ENCODE measurements around the gene ACADS.
"Not testable (repeated sequence)": the region's sequence is repeated elsewhere in the genome, so short reads cannot be mapped to it uniquely, and the experiment has no call there.

Gene ACADS

GRCh38 chr12:120732198-120732597 lies 6.6 kb downstream of the ACADS start:
- not testable (repeated sequence) for FAIRE-seq

DNA sequence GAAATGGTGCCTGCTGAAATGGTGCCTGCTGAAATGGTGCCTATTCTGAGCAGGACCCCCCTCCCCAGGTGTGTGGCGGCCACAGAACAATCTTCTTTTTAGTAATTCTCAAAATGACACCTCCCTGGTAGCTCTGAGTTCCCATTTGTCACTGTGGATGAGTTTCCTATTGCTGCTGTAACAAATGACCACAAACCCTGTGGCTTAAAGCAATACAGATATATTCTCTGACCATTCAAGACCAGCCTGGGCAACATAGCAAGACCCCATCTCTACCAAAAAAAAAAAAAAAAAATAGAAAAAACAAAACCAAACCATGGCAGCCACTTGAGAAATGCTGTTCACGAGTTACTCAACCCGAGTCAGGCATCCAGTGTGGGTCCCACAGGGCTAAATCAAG lies 7.9 kb downstream of the ACADS start:
- no peak for FAIRE-seq

- FAIRE-seq = no peak
These were observed 8.6 kb downstream of the ACADS start for GRCh38 chr12:120734210-120734609.

- no peak for FAIRE-seq
These were observed 9.6 kb downstream of the ACADS start for GRCh38 chr12:120735181-120735580.

GRCh38 chr12:120736404-120737331 lies 11.0 kb downstream of the ACADS start:
- no peak for FAIRE-seq

DNA sequence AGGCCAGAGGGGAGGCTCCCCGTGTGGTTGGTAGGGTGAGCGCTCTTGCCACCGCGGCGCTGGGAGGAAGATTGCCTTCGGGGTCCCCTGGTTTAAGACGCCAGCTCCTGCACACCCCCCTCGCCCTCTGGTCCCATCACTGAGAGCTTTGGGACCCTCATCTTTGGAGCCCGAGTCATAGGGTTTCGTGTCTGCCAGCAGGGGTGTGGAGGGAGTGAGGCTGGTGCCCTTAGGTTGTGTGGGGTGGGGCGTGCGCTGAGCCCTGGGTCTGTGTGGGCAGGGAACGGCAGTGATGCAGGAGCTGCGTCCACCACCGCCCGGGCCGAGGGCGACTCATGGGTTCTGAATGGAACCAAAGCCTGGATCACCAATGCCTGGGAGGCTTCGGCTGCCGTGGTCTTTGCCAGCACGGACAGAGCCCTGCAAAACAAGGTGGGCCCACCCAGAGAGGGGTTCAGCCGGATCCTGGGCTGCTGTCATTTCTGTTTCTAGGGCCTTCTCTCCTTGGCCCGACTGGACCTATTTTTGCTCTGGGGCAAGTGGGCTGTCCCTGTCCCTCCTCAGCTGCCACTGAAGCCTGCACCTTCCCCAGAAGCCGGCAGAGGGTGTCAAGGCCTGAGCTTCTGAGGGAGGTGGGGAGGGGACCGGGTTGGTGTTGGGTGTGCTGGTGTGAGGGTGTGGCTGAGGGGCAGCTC lies 12.1 kb downstream of the ACADS start:
- no peak for FAIRE-seq

- no peak for FAIRE-seq
These were observed 12.8 kb downstream of the ACADS start for GRCh38 chr12:120738252-120739030.

GRCh38 chr12:120739031-120739762 lies 13.6 kb downstream of the ACADS start:
- no peak for FAIRE-seq

- no peak for FAIRE-seq
These were observed 14.4 kb downstream of the ACADS start for GRCh38 chr12:120739821-120740613.

- no peak for FAIRE-seq
These were observed 15.2 kb downstream of the ACADS start for GRCh38 chr12:120740871-120741270.

GRCh38 chr12:120741476-120742421 lies 16.1 kb downstream of the ACADS start:
- no peak for FAIRE-seq

DNA sequence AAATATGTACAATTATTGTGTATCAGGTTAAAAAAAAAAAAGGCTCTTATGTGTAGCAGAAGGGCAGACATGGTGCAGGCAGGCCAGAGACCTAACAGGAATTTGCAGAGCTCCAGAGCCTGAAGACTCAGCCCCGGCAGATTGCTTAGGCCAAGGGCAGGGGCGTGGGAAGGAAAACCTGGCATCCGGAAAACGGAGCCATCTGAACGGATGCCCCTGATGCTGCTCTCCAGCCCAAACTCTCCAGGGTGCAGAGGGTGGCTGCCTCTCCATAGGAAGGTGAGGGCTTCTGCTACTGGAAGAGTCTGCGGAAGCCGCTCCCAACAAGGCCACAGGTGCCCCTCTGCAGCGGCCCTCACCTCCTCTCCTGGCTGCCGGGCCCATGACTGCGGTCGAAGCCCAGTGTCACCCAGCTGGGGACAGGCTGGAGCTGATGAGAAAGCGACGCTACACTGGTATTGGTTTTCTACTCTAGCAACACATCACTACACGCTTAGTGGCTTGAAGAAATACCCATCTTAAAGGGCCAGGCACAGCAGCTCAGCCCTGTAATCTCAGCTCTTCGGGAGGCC lies 19.4 kb downstream of the ACADS start:
- no peak for FAIRE-seq

DNA sequence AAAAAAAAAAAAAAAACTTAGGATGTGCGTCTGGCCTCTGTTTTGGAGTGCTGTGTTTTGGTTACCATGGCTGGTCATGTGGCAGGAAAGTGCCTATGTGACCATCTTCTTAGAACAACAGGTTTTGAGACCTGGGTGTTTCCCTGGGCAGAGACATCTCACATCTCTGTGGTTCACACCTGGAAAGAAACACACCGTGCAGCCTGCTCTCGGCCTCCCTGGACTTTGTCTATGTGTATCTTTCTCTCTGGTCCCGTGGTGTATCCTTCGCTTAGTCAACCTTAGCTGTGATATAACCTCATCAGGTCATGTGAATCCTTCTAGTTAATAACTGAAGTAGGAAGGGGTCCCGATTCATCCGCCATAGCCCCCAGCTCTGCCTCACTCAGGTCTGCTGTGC lies 22.6 kb downstream of the ACADS start:
- no peak for FAIRE-seq

DNA sequence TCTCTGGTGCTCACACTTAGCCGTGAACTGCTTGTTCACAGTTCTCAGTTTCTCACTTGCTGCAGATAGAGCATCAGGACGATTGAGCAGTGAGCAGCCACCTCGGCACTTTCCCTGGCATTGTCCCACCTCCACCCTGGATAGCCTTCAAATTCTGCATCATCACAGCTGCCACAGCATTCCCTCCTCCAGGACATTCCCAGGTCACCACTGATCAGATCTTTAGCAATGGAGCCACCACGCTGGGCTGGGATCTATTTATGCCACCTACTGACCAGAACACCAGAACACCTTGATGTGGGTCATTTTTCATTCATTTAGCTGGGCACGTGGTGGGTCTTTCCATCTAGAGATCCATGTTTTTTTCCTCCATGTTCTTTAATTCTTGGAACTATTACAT lies 23.6 kb downstream of the ACADS start:
- FAIRE-seq = no peak

GRCh38 chr12:120750806-120751205 lies 25.2 kb downstream of the ACADS start:
- FAIRE-seq = no peak

GRCh38 chr12:120751389-120751788 lies 25.8 kb downstream of the ACADS start:
- FAIRE-seq = no peak

- no peak for FAIRE-seq
These were observed 29.2 kb downstream of the ACADS start for GRCh38 chr12:120754792-120755191.

GRCh38 chr12:120755269-120755668 lies 29.6 kb downstream of the ACADS start:
- no peak for FAIRE-seq

DNA sequence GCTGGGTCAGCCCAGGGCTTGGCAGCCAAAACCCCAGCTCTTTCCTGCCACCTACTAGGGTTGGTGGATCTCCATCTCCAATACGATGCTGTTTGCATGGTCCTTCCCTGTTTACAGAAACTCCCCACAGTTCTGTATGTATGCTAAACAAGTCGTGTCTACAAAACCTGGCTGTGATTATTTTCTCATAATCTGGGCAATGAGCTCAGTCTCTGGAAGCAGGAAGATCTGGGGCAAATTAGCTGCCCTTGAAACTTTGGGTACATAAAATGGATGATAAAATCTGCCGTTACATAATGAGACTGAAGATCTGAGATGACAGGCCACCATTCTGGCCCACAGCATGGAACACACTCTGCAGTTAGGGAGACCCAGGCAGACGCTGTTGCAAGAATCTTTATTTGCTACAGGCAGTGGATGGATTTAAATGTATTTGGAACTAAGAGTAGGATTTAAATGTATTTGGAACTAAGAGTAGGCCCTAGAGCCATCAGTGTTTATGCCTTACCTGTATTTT lies 31.7 kb downstream of the ACADS start:
- FAIRE-seq = no peak

- no peak for FAIRE-seq
These were observed 32.3 kb downstream of the ACADS start for GRCh38 chr12:120757949-120758348.
